HG03025 (cell line): Measurements from ENCODE around the gene KIF20B.
A peak's percentile ranks its signal among the peaks of the same experiment; 100 is the strongest.

Experiments used
- ATAC-seq: cut with Tn5 transposase; IDR thresholded peaks from one replicate; pipeline ENCODE4 v1.9.1; 2021; ENCODE audit warnings: mild to moderate bottlenecking, moderate library complexity; ENCODE audit not compliant: unreplicated experiment, low FRiP score

The KIF20B gene

GRCh38 chr10:89701242-89702120 is at the start of gene KIF20B:
Gene KIF20B, plus strand, starts transcription at chr10:89701590. Its CDS starts 3,705 bp downstream, at chr10:89705295.
- ATAC-seq, result peak; percentile 99

- ATAC-seq, result no peak
These were observed 49.3 kb upstream of the KIF20B start for GRCh38 chr10:89651916-89652573.

- no peak for ATAC-seq
These were observed 48.5 kb upstream of the KIF20B start for GRCh38 chr10:89652806-89653370.

GRCh38 chr10:89653410-89653869 is 48.0 kb upstream of the KIF20B start:
- peak; percentile 73 for ATAC-seq

GRCh38 chr10:89655722-89656121 is 45.7 kb upstream of the KIF20B start:
- no peak for ATAC-seq

GRCh38 chr10:89657302-89657701 is 44.1 kb upstream of the KIF20B start:
- ATAC-seq, result no peak

GRCh38 chr10:89659143-89660131 is 42.0 kb upstream of the KIF20B start:
- no peak for ATAC-seq

- ATAC-seq, result no peak
These were observed 38.8 kb upstream of the KIF20B start for GRCh38 chr10:89662596-89662995.

GRCh38 chr10:89663144-89663543 is 38.2 kb upstream of the KIF20B start:
- ATAC-seq, result no peak

GRCh38 chr10:89664203-89664602 is 37.2 kb upstream of the KIF20B start:
- no peak for ATAC-seq

- no peak for ATAC-seq
These were observed 36.1 kb upstream of the KIF20B start for GRCh38 chr10:89665302-89665701.

- no peak for ATAC-seq
These were observed 35.3 kb upstream of the KIF20B start for GRCh38 chr10:89666138-89666537.

GRCh38 chr10:89668386-89669071 is 32.9 kb upstream of the KIF20B start:
- no peak for ATAC-seq

GRCh38 chr10:89669985-89670384 is 31.4 kb upstream of the KIF20B start:
- no peak for ATAC-seq

- no peak for ATAC-seq
These were observed 30.5 kb upstream of the KIF20B start for GRCh38 chr10:89670926-89671325.

GRCh38 chr10:89677341-89677740 is 24.0 kb upstream of the KIF20B start:
- ATAC-seq, result no peak

GRCh38 chr10:89679986-89680385 is 21.4 kb upstream of the KIF20B start:
- no peak for ATAC-seq

- no peak for ATAC-seq
These were observed 17.5 kb upstream of the KIF20B start for GRCh38 chr10:89683883-89684282.

GRCh38 chr10:89684604-89685003 is 16.8 kb upstream of the KIF20B start:
- no peak for ATAC-seq

- no peak for ATAC-seq
These were observed 15.5 kb upstream of the KIF20B start for GRCh38 chr10:89685936-89686335.
